GM21619 (cell line): ENCODE measurements around the gene PPIB.
"Not testable (repeated sequence)": the region's sequence is repeated elsewhere in the genome, so short reads cannot be mapped to it uniquely, and the experiment has no call there.

Experiments used
- ATAC-seq: cut with Tn5 transposase; IDR thresholded peaks from one replicate; pipeline ENCODE4 v1.9.1; 2021; ENCODE audit not compliant: unreplicated experiment

Gene PPIB

GRCh38 chr15:64141798-64142512, 20.9 kb downstream of the PPIB start:
- ATAC-seq, result no peak

GRCh38 chr15:64138331-64138941, 24.4 kb downstream of the PPIB start:
- no peak for ATAC-seq

- ATAC-seq, result no peak
These were observed 25.5 kb downstream of the PPIB start for GRCh38 chr15:64137226-64137833.

GRCh38 chr15:64136347-64136746, 26.5 kb downstream of the PPIB start:
- no peak for ATAC-seq

GRCh38 chr15:64134345-64134829, 28.4 kb downstream of the PPIB start:
- ATAC-seq, result no peak

GRCh38 chr15:64133623-64134344, 29.0 kb downstream of the PPIB start:
- no peak for ATAC-seq

GRCh38 chr15:64132217-64132616, 30.6 kb downstream of the PPIB start:
- ATAC-seq, result no peak

GRCh38 chr15:64131547-64131946, 31.3 kb downstream of the PPIB start:
- no peak for ATAC-seq

GRCh38 chr15:64130159-64130558, 32.7 kb downstream of the PPIB start:
- ATAC-seq, result no peak

GRCh38 chr15:64127521-64128270, 35.1 kb downstream of the PPIB start:
- no peak for ATAC-seq

- no peak for ATAC-seq
These were observed 36.8 kb downstream of the PPIB start for GRCh38 chr15:64125978-64126377.

- no peak for ATAC-seq
These were observed 39.9 kb downstream of the PPIB start for GRCh38 chr15:64122936-64123351.

- ATAC-seq, result no peak
These were observed 40.4 kb downstream of the PPIB start for GRCh38 chr15:64122444-64122843.

GRCh38 chr15:64121614-64122013, 41.2 kb downstream of the PPIB start:
- ATAC-seq, result no peak

GRCh38 chr15:64120322-64120721, 42.5 kb downstream of the PPIB start:
- ATAC-seq, result not testable (repeated sequence)

- ATAC-seq, result no peak
These were observed 44.9 kb downstream of the PPIB start for GRCh38 chr15:64117759-64118487.

- no peak for ATAC-seq
These were observed 49.9 kb downstream of the PPIB start for GRCh38 chr15:64112904-64113303.

GRCh38 chr15:64112073-64112772, 50.6 kb downstream of the PPIB start:
- no peak for ATAC-seq

- ATAC-seq, result no peak
These were observed 51.2 kb downstream of the PPIB start for GRCh38 chr15:64111679-64112050.
